Vagina (tissue), 2 donors: ENCODE measurements around the gene PKIB. TPM values are rescaled to one million over a fixed set of nuclear protein-coding genes. Genes with fewer than 3 reads are reported as not detected.

Experiments
- DNase-seq, 2 donors: peaks; one replicate each; pipeline ENCODE4 v3.0.0-alpha.2; 2017; ENCODE audit errors: extremely low spot score in 2 of 2
- H3K27ac ChIP-seq: fragments of 200-600 bp; sonication (generic); one replicate; pipeline ENCODE4 v1.5.1; 2019
- H3K27me3 ChIP-seq: fragments of 200-600 bp; sonication (generic); one replicate; pipeline ENCODE4 v1.5.1; 2019
- H3K36me3 ChIP-seq, 2 donors: fragments of 200-600 bp; sonication (generic); one replicate each; pipeline ENCODE4 v1.5.1; 2017 to 2019
- H3K4me1 ChIP-seq: fragments of 200-600 bp; sonication (generic); one replicate; pipeline ENCODE4 v1.5.1; 2019
- H3K4me3 ChIP-seq, 2 donors: fragments of 200-600 bp; sonication (generic); 1 replicate in 1 of 2; 2 replicates in 1 of 2; pipeline ENCODE4 v1.5.1; 2016 to 2019
- H3K9me3 ChIP-seq: fragments of 200-600 bp; sonication (generic); one replicate; pipeline ENCODE4 v1.5.1; 2019
- CTCF ChIP-seq, 3 experiments: fragments of 450-650 bp in 2 of 3; fragments of 200-600 bp in 1 of 3; sonication (generic) in 1 of 3; IDR thresholded peaks; one replicate each; pipeline ENCODE4 v1.5.1; 2017 to 2019; ENCODE audit warnings: antibody characterized with exemption in 3 of 3, mild to moderate bottlenecking in 2 of 3, moderate library complexity in 2 of 3
- POLR2A ChIP-seq, 2 donors: fragments of 450-650 bp; IDR thresholded peaks; one replicate each; pipeline ENCODE4 v1.6.1; 2017; ENCODE audit warnings: antibody characterized with exemption in 2 of 2, mild to moderate bottlenecking in 2 of 2, moderate library complexity in 2 of 2
- POLR2AphosphoS5 ChIP-seq, 2 donors: sonication (generic); formaldehyde crosslinking; IDR thresholded peaks; one replicate each; pipeline ENCODE4 v1.9.0; 2017; ENCODE audit warnings: antibody characterized with exemption in 2 of 2, mild to moderate bottlenecking in 2 of 2, low read depth in 1 of 2; ENCODE audit not compliant: insufficient read depth in 1 of 2
- intact Hi-C: fragments of 100-400 bp; cut with DNase I; formaldehyde crosslinking; loops from one replicate; pipeline ENCODE4 v1.15.1; 2023
- total RNA-seq: library from RNA; depleted of rRNA; stranded (reverse); fragments of >200 nt; gene quantifications from one replicate; pipeline ENCODE4 v1.2.3, GENCODE V29; 2016

Gene PKIB
- total RNA-seq, 1 donor from 2014 or later, result 2.7 TPM

DNA sequence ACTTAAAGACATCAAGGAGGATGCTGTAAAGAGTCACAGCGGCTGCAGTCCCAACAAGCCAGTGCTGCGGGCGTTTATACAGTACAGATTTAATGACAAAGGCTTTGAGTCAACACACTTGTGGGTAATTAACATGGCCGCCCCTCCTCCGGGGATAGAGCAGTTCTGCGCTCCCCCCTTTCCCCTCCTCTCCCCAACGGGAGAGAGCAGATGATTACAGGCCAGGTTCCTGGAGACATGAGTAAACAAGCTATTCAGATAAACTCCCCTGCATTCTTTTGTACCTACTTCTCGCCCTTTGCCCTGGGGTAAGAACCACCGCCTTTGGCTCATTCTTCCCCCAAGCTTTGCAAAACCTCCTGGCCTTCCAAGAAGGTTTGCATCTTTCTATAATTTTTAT, 145.7 kb downstream of the PKIB start:
- no peak for DNase-seq
- TF ChIP-seq POLR2A (IDR thresholded peaks at IDR 0.05) (no peak), POLR2AphosphoS5 (IDR thresholded peaks at IDR 0.05; ENCODE audit: insufficient read depth in 1 of 2, low read depth in 1 of 2) (no peak), CTCF (IDR thresholded peaks at IDR 0.05) (no peak)
- Histone ChIP-seq H3K27ac (no peak overlapping the region), H3K9me3 (no peaks in the 10 kb centered on the region), H3K4me3 (no peak overlapping the region), H3K4me1 (no peaks in the 10 kb centered on the region), H3K36me3 (no peaks in the 10 kb centered on the region), H3K27me3 (no peaks in the 10 kb centered on the region)
- intact Hi-C loops, result no loop called here

DNA sequence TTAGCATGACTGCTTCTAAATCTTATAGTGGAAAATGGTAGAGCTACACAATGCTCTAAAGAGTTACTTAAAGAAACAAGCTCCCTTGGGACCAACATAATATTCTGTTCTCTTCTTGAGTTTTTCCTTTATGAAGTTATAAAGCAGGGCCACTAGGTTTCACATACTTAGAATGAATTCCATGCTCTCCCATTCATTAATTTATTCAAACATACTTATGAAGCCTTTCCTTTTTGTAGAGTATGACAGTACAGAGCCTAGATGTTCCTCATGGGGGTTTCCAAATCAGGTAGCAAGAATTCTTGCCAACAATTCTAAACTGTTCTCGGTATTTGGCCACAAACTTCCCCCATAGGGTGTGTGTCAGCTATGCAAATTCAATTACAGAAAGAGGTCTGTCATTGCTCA, 148.7 kb downstream of the PKIB start:
- TF ChIP-seq POLR2AphosphoS5 (IDR thresholded peaks at IDR 0.05; ENCODE audit: insufficient read depth in 1 of 2, low read depth in 1 of 2) (no peak), CTCF (IDR thresholded peaks at IDR 0.05) (no peak), POLR2A (IDR thresholded peaks at IDR 0.05) (no peak)
- H3K9me3 ChIP-seq, result no peaks in the 10 kb centered on the region
- intact Hi-C loops, result no loop called here
- no peaks in the 10 kb centered on the region for H3K36me3 ChIP-seq
- H3K4me3 ChIP-seq, result no peak overlapping the region
- H3K27me3 ChIP-seq, result no peaks in the 10 kb centered on the region
- no peak for DNase-seq
- no peak overlapping the region for H3K27ac ChIP-seq
- H3K4me1 ChIP-seq, result no peaks in the 10 kb centered on the region

- DNase-seq, result no peak
- no peak overlapping the region for H3K4me3 ChIP-seq
- H3K36me3 ChIP-seq, result no peaks in the 10 kb centered on the region
- no peaks in the 10 kb centered on the region for H3K27me3 ChIP-seq
- no peaks in the 10 kb centered on the region for H3K4me1 ChIP-seq
- no peak overlapping the region for H3K27ac ChIP-seq
- intact Hi-C loops, result no loop called here
- H3K9me3 ChIP-seq, result no peaks in the 10 kb centered on the region
- TF ChIP-seq POLR2AphosphoS5 (IDR thresholded peaks at IDR 0.05; ENCODE audit: insufficient read depth in 1 of 2, low read depth in 1 of 2) (no peak), CTCF (IDR thresholded peaks at IDR 0.05) (no peak), POLR2A (IDR thresholded peaks at IDR 0.05) (no peak)
These were observed 150.1 kb downstream of the PKIB start for GRCh38 chr6:122760330-122760729.

DNA sequence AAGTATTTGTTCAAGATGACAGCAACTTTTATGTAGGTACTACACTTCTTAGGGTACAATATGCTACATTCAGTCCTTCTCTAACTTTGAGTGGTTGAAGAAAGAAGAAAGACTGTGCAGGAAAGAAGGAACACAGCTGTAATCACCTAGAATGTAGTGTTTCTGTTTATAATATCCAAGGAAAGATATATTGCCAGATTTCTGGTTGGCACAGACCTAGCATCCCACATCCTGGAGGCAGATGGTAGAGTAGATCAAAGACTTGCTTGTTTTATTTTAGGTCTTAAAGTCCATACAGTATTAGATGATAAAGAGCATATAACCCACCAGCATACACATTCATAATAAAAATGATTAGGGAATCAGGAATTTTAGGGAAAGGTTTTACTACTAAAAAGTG, 156.1 kb downstream of the PKIB start:
- TF ChIP-seq POLR2A (IDR thresholded peaks at IDR 0.05) (no peak), POLR2AphosphoS5 (IDR thresholded peaks at IDR 0.05; ENCODE audit: insufficient read depth in 1 of 2, low read depth in 1 of 2) (no peak), CTCF (IDR thresholded peaks at IDR 0.05) (no peak)
- no peak overlapping the region for H3K4me3 ChIP-seq
- intact Hi-C loops, result no loop called here

DNA sequence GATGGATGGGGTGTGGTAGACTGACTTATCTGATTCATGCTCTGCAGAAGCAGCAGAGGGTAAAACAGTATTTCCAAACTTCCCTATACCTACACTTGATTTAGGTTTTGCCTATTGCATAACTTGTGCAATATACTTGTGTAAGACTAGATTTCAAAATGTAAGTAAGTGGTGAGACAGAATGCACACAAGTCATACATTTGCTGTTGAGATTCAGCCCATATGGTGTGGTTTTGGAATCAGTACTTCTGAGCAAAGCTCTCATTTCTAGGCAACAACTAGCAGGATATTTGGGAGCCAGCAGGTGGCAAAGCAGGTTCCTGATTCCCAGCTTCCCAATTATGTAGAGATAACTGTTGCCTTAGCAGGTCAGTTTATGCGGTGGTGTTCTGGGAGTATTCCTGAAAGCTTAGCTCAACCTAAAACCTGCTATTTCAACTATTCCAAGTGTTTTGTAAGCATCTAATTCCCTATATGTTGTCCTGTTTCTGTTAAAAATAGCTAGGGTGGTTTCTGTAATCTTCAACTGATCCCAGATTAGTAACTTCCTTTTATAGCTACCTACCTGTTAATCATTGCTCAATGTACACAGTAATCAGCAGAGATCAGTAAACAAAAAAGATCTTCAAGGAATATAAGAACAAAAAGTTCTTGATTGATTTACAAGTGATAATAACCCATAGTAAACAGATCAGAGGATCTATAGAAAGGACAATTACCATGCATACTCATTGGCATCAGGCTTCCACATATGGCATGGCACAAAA, 160.8 kb downstream of the PKIB start:
- DNase-seq, result no peak
- H3K36me3 ChIP-seq, result no peaks in the 10 kb centered on the region
- TF ChIP-seq POLR2AphosphoS5 (IDR thresholded peaks at IDR 0.05; ENCODE audit: insufficient read depth in 1 of 2, low read depth in 1 of 2) (no peak), CTCF (IDR thresholded peaks at IDR 0.05) (no peak), POLR2A (IDR thresholded peaks at IDR 0.05) (no peak)
- H3K9me3 ChIP-seq, result no peaks in the 10 kb centered on the region
- no peaks in the 10 kb centered on the region for H3K4me1 ChIP-seq
- H3K4me3 ChIP-seq, result no peak overlapping the region
- intact Hi-C loops, result no loop called here
- H3K27me3 ChIP-seq, result no peaks in the 10 kb centered on the region
- no peak overlapping the region for H3K27ac ChIP-seq

More for the DNA sequence above, 156.1 kb downstream of the PKIB start:
- DNase-seq, result no peak
- Histone ChIP-seq H3K36me3 (no peaks in the 10 kb centered on the region), H3K4me1 (no peaks in the 10 kb centered on the region), H3K9me3 (no peaks in the 10 kb centered on the region), H3K27me3 (no peaks in the 10 kb centered on the region), H3K27ac (no peak overlapping the region)
